ENCODE data around the gene WNT3. TPM values are rescaled to one million over a fixed set of nuclear protein-coding genes. Genes with fewer than 3 reads are reported as not detected.

Gene WNT3
- total RNA-seq, 4 donors from 2014 or later: 0.21 to 0.90 (median 0.73) TPM

GRCh38 chr17:46809110-46809571 lies 9.4 kb downstream of the WNT3 start:
- H3K9me3 ChIP-seq: peaks cover 0 to 5% (median 0%) of the 10 kb centered on the region in 4 donors

GRCh38 chr17:46805771-46806170 lies 12.7 kb downstream of the WNT3 start:
- H3K4me3 ChIP-seq: no peak overlapping the region
- no peaks in the 10 kb centered on the region for H3K4me1 ChIP-seq
- no peak for DNase-seq (ENCODE audit: low spot score in 2 of 2)
- WGBS, 2 donors: 89 to 90% methylated on average over 6 of the region's 6 CpGs
- peaks cover 0 to 5% (median 0%) of the 10 kb centered on the region in 4 donors for H3K9me3 ChIP-seq
- TF ChIP-seq CTCF (IDR thresholded peaks at IDR 0.05) (no peak), EP300 (IDR thresholded peaks at IDR 0.05) (no peak), POLR2A (IDR thresholded peaks at IDR 0.05) (no peak)
- H3K27ac ChIP-seq: no peak overlapping the region
- no peaks in the 10 kb centered on the region for H3K36me3 ChIP-seq
- peaks cover 0 to 8% of the 10 kb centered on the region in 2 donors for H3K27me3 ChIP-seq

More at GRCh38 chr17:46809110-46809571, 9.4 kb downstream of the WNT3 start:
- WGBS, 2 donors: 71 to 74% methylated on average over 8 of the region's 8 CpGs
- Histone ChIP-seq H3K27me3 (peaks cover 0 to 28% of the 10 kb centered on the region in 2 donors), H3K4me3 (no peak overlapping the region), H3K27ac (no peak overlapping the region), H3K4me1 (no peaks in the 10 kb centered on the region), H3K36me3 (no peaks in the 10 kb centered on the region)
- TF ChIP-seq EP300 (IDR thresholded peaks at IDR 0.05): no peak
- TF ChIP-seq CTCF (IDR thresholded peaks at IDR 0.05): no peak
- no peak for TF ChIP-seq POLR2A (IDR thresholded peaks at IDR 0.05)
- no peak for DNase-seq (ENCODE audit: low spot score in 2 of 2)

GRCh38 chr17:46803544-46803943 lies 14.9 kb downstream of the WNT3 start:
- TF ChIP-seq POLR2A (IDR thresholded peaks at IDR 0.05) (no peak), EP300 (IDR thresholded peaks at IDR 0.05) (no peak)
- peaks cover 0 to 5% (median 0%) of the 10 kb centered on the region in 4 donors for H3K9me3 ChIP-seq

GRCh38 chr17:46802800-46803199 lies 15.7 kb downstream of the WNT3 start:
- TF ChIP-seq EP300 (IDR thresholded peaks at IDR 0.05) (no peak), POLR2A (IDR thresholded peaks at IDR 0.05) (no peak), CTCF (IDR thresholded peaks at IDR 0.05) (no peak)

More at GRCh38 chr17:46803544-46803943, 14.9 kb downstream of the WNT3 start:
- H3K4me1 ChIP-seq: no peaks in the 10 kb centered on the region
- H3K4me3 ChIP-seq: no peak overlapping the region
- peaks cover 0 to 8% of the 10 kb centered on the region in 2 donors for H3K27me3 ChIP-seq
- no peak overlapping the region for H3K27ac ChIP-seq
- no peaks in the 10 kb centered on the region for H3K36me3 ChIP-seq
- no peak for DNase-seq (ENCODE audit: low spot score in 2 of 2)
- 79 to 88% methylated on average over 4 to 5 of the region's 5 CpGs for WGBS, 2 donors

GRCh38 chr17:46800573-46800972 lies 17.9 kb downstream of the WNT3 start:
- Histone ChIP-seq H3K9me3 (peaks cover 0 to 5% (median 0%) of the 10 kb centered on the region in 4 donors), H3K4me3 (no peak overlapping the region), H3K4me1 (no peaks in the 10 kb centered on the region), H3K36me3 (no peaks in the 10 kb centered on the region), H3K27ac (no peak overlapping the region), H3K27me3 (peaks cover 0 to 16% of the 10 kb centered on the region in 2 donors)
- TF ChIP-seq POLR2A (IDR thresholded peaks at IDR 0.05): no peak
- no peak for TF ChIP-seq CTCF (IDR thresholded peaks at IDR 0.05)
- no peak for TF ChIP-seq EP300 (IDR thresholded peaks at IDR 0.05)
- DNase-seq (ENCODE audit: low spot score in 2 of 2): no peak
- WGBS, 2 donors: 90 to 97% methylated on average over 4 of the region's 4 CpGs

More at GRCh38 chr17:46802800-46803199, 15.7 kb downstream of the WNT3 start:
- DNase-seq (ENCODE audit: low spot score in 2 of 2): no peak
- no peak overlapping the region for H3K27ac ChIP-seq
- H3K4me3 ChIP-seq: no peak overlapping the region
- peaks cover 0 to 5% (median 0%) of the 10 kb centered on the region in 4 donors for H3K9me3 ChIP-seq
- no peaks in the 10 kb centered on the region for H3K4me1 ChIP-seq
- H3K27me3 ChIP-seq: peaks cover 0 to 8% of the 10 kb centered on the region in 2 donors
- no peaks in the 10 kb centered on the region for H3K36me3 ChIP-seq
- WGBS, 2 donors: 65 to 68% methylated on average over 7 of the region's 7 CpGs
